PC-3 (cell line): Measurements from ENCODE around the gene RALGPS1. TPM values are rescaled to one million over a fixed set of nuclear protein-coding genes. Genes with fewer than 3 reads are reported as not detected.
"Not testable (repeated sequence)": the region's sequence is repeated elsewhere in the genome, so short reads cannot be mapped to it uniquely, and the experiment has no call there.

ENCODE experiments used
- ATAC-seq: fragments of 200-7000 bp; cut with Tn5 transposase; 2 replicates; pipeline ENCODE4 v1.9.1; 2020; ENCODE audit warnings: mild to moderate bottlenecking, moderate library complexity
- BruUV-seq: library from RNA; stranded (reverse); fragments of 400-500 nt; replicated peaks from 2 replicates; lab custom pipeline; 2021; lab: Mats Ljungman, UMichigan
- CTCF ChIA-PET: fragments of 300-600 bp; sonication (Branson Sonifier 250); formaldehyde crosslinking; loops from one replicate; lab custom pipeline; 2022; ENCODE audit warnings: antibody characterized with exemption; lab: Charles Lee
- POLR2A ChIA-PET: fragments of 300-600 bp; sonication (Branson Sonifier 250); formaldehyde crosslinking; loops from one replicate; lab custom pipeline; 2022; ENCODE audit warnings: antibody characterized with exemption; ENCODE audit not compliant: unreplicated experiment; lab: Charles Lee
- DNase-seq: peaks from one replicate; pipeline ENCODE4 v3.0.0-alpha.2; 2015
- H2AFZ ChIP-seq: fragments of 300-600 bp; sonication (generic); 2 replicates; pipeline ENCODE4 v1.6.0; 2016; ENCODE audit warnings: antibody characterized with exemption, low read length
- H3F3A ChIP-seq: fragments of 300-600 bp; sonication (generic); one replicate; pipeline ENCODE4 v1.6.0; 2017; ENCODE audit warnings: antibody characterized with exemption, low read length, control low read depth, mild to moderate bottlenecking; ENCODE audit not compliant: unreplicated experiment
- H3K27ac ChIP-seq: fragments of 300-600 bp; sonication (generic); 2 replicates; pipeline ENCODE4 v1.5.1; 2016; ENCODE audit warnings: mild to moderate bottlenecking, low read length
- H3K27me3 ChIP-seq: fragments of 300-600 bp; sonication (generic); 2 replicates; pipeline ENCODE4 v1.6.1; 2016; ENCODE audit warnings: low read length, mixed read lengths
- H3K36me3 ChIP-seq: fragments of 300-600 bp; sonication (generic); 2 replicates; pipeline ENCODE4 v1.6.1; 2016; ENCODE audit warnings: low read depth, mixed run types, low read length, mixed read lengths
- H3K4me1 ChIP-seq: fragments of 300-600 bp; sonication (generic); 2 replicates; pipeline ENCODE4 v1.5.1; 2016; ENCODE audit warnings: low read length; ENCODE audit not compliant: insufficient read depth
- H3K4me2 ChIP-seq: fragments of 300-600 bp; sonication (generic); 2 replicates; pipeline ENCODE4 v1.6.0; 2016; ENCODE audit warnings: low read length
- H3K4me3 ChIP-seq: fragments of 300-600 bp; sonication (generic); 2 replicates; pipeline ENCODE4 v1.5.1; 2016; ENCODE audit warnings: mild to moderate bottlenecking, low read length, mixed read lengths
- H3K79me2 ChIP-seq: fragments of 300-600 bp; sonication (generic); 2 replicates; pipeline ENCODE4 v1.6.1; 2017; ENCODE audit warnings: low read length, mixed read lengths
- H3K9ac ChIP-seq: fragments of 300-600 bp; sonication (generic); 2 replicates; pipeline ENCODE4 v1.6.0; 2016; ENCODE audit warnings: mild to moderate bottlenecking, low read length
- H3K9me2 ChIP-seq: fragments of 300-600 bp; sonication (generic); replicated peaks from 2 replicates; pipeline ENCODE4 v1.6.1; 2016; ENCODE audit warnings: mixed run types, low read length, mixed read lengths
- H3K9me3 ChIP-seq: fragments of 300-600 bp; sonication (generic); 2 replicates; pipeline ENCODE4 v1.6.1; 2016; ENCODE audit warnings: low read length, mixed read lengths
- H4K20me1 ChIP-seq: fragments of 300-600 bp; sonication (generic); 2 replicates; pipeline ENCODE4 v1.6.1; 2016; ENCODE audit warnings: low read length, mixed read lengths
- CTCF ChIP-seq: fragments of 300-600 bp; sonication (generic); conservative IDR thresholded peaks from 2 replicates; pipeline ENCODE4 v1.5.1; 2017; ENCODE audit warnings: antibody characterized with exemption, low read depth, mild to moderate bottlenecking, low read length
- EZH2 ChIP-seq: fragments of 300-600 bp; sonication (generic); IDR thresholded peaks from one replicate; pipeline ENCODE4 v1.6.1; 2017; ENCODE audit warnings: antibody characterized with exemption, mild to moderate bottlenecking, low read length; ENCODE audit not compliant: unreplicated experiment
- EZH2phosphoT487 ChIP-seq: fragments of 300-600 bp; sonication (generic); IDR thresholded peaks from 2 replicates; pipeline ENCODE4 v1.6.1; 2018; ENCODE audit warnings: mild to moderate bottlenecking, antibody characterized with exemption, low read length, borderline replicate concordance
- intact Hi-C: fragments of 100-400 bp; cut with micrococcal nuclease; formaldehyde crosslinking; loops from 2 replicates; pipeline ENCODE4 v1.9.0; 2023
- total RNA-seq: library from RNA; depleted of rRNA; stranded (reverse); fragments of >200 nt; gene quantifications from 2 replicates; pipeline ENCODE4 v1.2.3, GENCODE V29; 2014

RALGPS1 gene
- total RNA-seq, 1 experiment from 2014 or later, result 10.2 TPM

- H3K27me3 ChIP-seq, result no peaks in the 10 kb centered on the region
- CTCF ChIA-PET, result no interaction called here
- H3K9me3 ChIP-seq, result no peaks in the 10 kb centered on the region
- TF ChIP-seq EZH2phosphoT487 (no peak), CTCF (no peak), EZH2 (no peak)
- H3K4me3 ChIP-seq, result no peak overlapping the region
- no peak overlapping the region for H2AFZ ChIP-seq
- no peaks in the 10 kb centered on the region for H3K9me2 ChIP-seq
- no TSS peak for BruUV-seq
- H3K4me2 ChIP-seq, result no peak overlapping the region
- POLR2A ChIA-PET, result no interaction called here
- no peak overlapping the region for H3K27ac ChIP-seq
- DNase-seq, result no peak
- H3K36me3 ChIP-seq, result no peaks in the 10 kb centered on the region
- ATAC-seq, result no peak
- H3K4me1 ChIP-seq, result peaks cover 11% of the 10 kb centered on the region
- H3K79me2 ChIP-seq, result no peaks in the 10 kb centered on the region
- no peak overlapping the region for H3K9ac ChIP-seq
- intact Hi-C loops, result no loop called here
- no peaks in the 10 kb centered on the region for H4K20me1 ChIP-seq
- H3F3A ChIP-seq, result no peaks in the 10 kb centered on the region
Measured at GRCh38 chr9:127170652-127171051, 256.1 kb downstream of the RALGPS1 start.

- BruUV-seq, H3K36me3 ChIP-seq, H3K9ac ChIP-seq, H3K27me3 ChIP-seq, H3K9me3 ChIP-seq, H3K79me2 ChIP-seq, H3K4me3 ChIP-seq, H2AFZ ChIP-seq, DNase-seq, H3F3A ChIP-seq, ATAC-seq, H3K27ac ChIP-seq, intact Hi-C loops, H3K4me1 ChIP-seq, CTCF ChIA-PET, POLR2A ChIA-PET, H3K4me2 ChIP-seq, H4K20me1 ChIP-seq, H3K9me2 ChIP-seq: not testable (repeated sequence)
Measured at GRCh38 chr9:127171348-127171747, 256.8 kb downstream of the RALGPS1 start.

GRCh38 chr9:127172066-127172707 lies 257.6 kb downstream of the RALGPS1 start:
- BruUV-seq, result no TSS peak
- no peak overlapping the region for H2AFZ ChIP-seq
- no peaks in the 10 kb centered on the region for H3K9me3 ChIP-seq
- H4K20me1 ChIP-seq, result no peaks in the 10 kb centered on the region
- H3K4me2 ChIP-seq, result no peak overlapping the region
- ATAC-seq, result no peak
- CTCF ChIA-PET, result no interaction called here
- TF ChIP-seq CTCF (no peak), EZH2phosphoT487 (no peak), EZH2 (no peak)
- no peaks in the 10 kb centered on the region for H3K27me3 ChIP-seq
- no peak overlapping the region for H3K4me3 ChIP-seq
- no peaks in the 10 kb centered on the region for H3F3A ChIP-seq
- H3K27ac ChIP-seq, result no peak overlapping the region
- peaks cover 2% of the 10 kb centered on the region for H3K4me1 ChIP-seq
- intact Hi-C loops, result no loop called here
- no peak overlapping the region for H3K9ac ChIP-seq
- POLR2A ChIA-PET, result no interaction called here
- H3K36me3 ChIP-seq, result no peaks in the 10 kb centered on the region
- no peak for DNase-seq
- no peaks in the 10 kb centered on the region for H3K9me2 ChIP-seq
- H3K79me2 ChIP-seq, result no peaks in the 10 kb centered on the region
